Suprapubic skin (tissue), 4 donors: ENCODE results near the gene MYO15B. TPM values are rescaled to one million over a fixed set of nuclear protein-coding genes. Genes with fewer than 3 reads are reported as not detected.

Experiments
- DNase-seq, 2 donors: peaks; one replicate each; pipeline ENCODE4 v3.0.0-alpha.2; 2019; ENCODE audit warnings: low spot score in 2 of 2
- H3K27ac ChIP-seq: fragments of 200-600 bp; sonication (generic); one replicate; pipeline ENCODE4 v1.5.1; 2019
- H3K27me3 ChIP-seq: fragments of 200-600 bp; sonication (generic); one replicate; pipeline ENCODE4 v1.5.1; 2019
- H3K36me3 ChIP-seq: fragments of 200-600 bp; sonication (generic); one replicate; pipeline ENCODE4 v1.5.1; 2019
- H3K4me1 ChIP-seq: fragments of 200-600 bp; sonication (generic); one replicate; pipeline ENCODE4 v1.5.1; 2019
- H3K4me3 ChIP-seq: fragments of 200-600 bp; sonication (generic); one replicate; pipeline ENCODE4 v1.5.1; 2019; ENCODE audit warnings: mild to moderate bottlenecking
- H3K9me3 ChIP-seq: fragments of 200-600 bp; sonication (generic); one replicate; pipeline ENCODE4 v1.5.1; 2019
- CTCF ChIP-seq, 2 donors: fragments of 200-600 bp in 1 of 2; fragments of 450-650 bp in 1 of 2; sonication (generic) in 1 of 2; IDR thresholded peaks; one replicate each; pipeline ENCODE4 v1.5.1; 2016 to 2019; ENCODE audit warnings: antibody characterized with exemption in 2 of 2, mild to moderate bottlenecking in 1 of 2, moderate library complexity in 1 of 2
- EP300 ChIP-seq: sonication (generic); formaldehyde crosslinking; IDR thresholded peaks from one replicate; pipeline ENCODE4 v1.6.1; 2017; ENCODE audit warnings: antibody characterized with exemption
- POLR2A ChIP-seq, 2 donors: fragments of 450-650 bp; IDR thresholded peaks; one replicate each; pipeline ENCODE4 v1.6.1; 2017; ENCODE audit warnings: antibody characterized with exemption in 2 of 2, mild to moderate bottlenecking in 2 of 2, moderate library complexity in 2 of 2
- POLR2AphosphoS5 ChIP-seq, 3 donors: sonication (generic); formaldehyde crosslinking; IDR thresholded peaks; one replicate each; pipeline ENCODE4 v1.6.1; 2017; ENCODE audit warnings: antibody characterized with exemption in 3 of 3
- WGBS: methylation state at CpG from one replicate; pipeline ENCODE4 v1.1.5; 2018; 5-methylcytosine and 5-hydroxymethylcytosine counted together
- total RNA-seq, 4 donors: library from RNA; depleted of rRNA; stranded (reverse); fragments of >200 nt; gene quantifications; one replicate each; pipeline ENCODE4 v1.1.0, GENCODE V29; 2016

MYO15B gene
- total RNA-seq, 4 donors from 2014 or later, result 28.4 to 126 (median 76.1) TPM

GRCh38 chr17:75549246-75550138, 38.1 kb upstream of the MYO15B start:
- TF ChIP-seq POLR2A (IDR thresholded peaks at IDR 0.05) (no peak), EP300 (no peak)
- Histone ChIP-seq H3K36me3 (no peaks in the 10 kb centered on the region), H3K27me3 (no peaks in the 10 kb centered on the region), H3K9me3 (no peaks in the 10 kb centered on the region), H3K4me1 (peaks cover 35% of the 10 kb centered on the region), H3K27ac (peak overlapping the region; percentile 91), H3K4me3 (peak overlapping the region; percentile 10)
- peak in 1 of 2 donors; percentile 69 for DNase-seq
- 22% methylated on average over 11 of the region's 22 CpGs for WGBS

GRCh38 chr17:75550139-75550465, 37.5 kb upstream of the MYO15B start:
- H3K4me3 ChIP-seq, result no peak overlapping the region
- no peak for TF ChIP-seq CTCF (IDR thresholded peaks at IDR 0.05)
- TF ChIP-seq POLR2A (IDR thresholded peaks at IDR 0.05), result no peak
- peak in 1 of 3 donors; percentile 5 for TF ChIP-seq POLR2AphosphoS5 (IDR thresholded peaks at IDR 0.05)
- no peaks in the 10 kb centered on the region for H3K36me3 ChIP-seq
- peaks cover 35% of the 10 kb centered on the region for H3K4me1 ChIP-seq
- 70% methylated on average over 2 of the region's 4 CpGs for WGBS
- DNase-seq, result no peak
- no peaks in the 10 kb centered on the region for H3K27me3 ChIP-seq
- H3K27ac ChIP-seq, result peak overlapping the region; percentile 91
- H3K9me3 ChIP-seq, result no peaks in the 10 kb centered on the region

GRCh38 chr17:75551266-75551665, 36.3 kb upstream of the MYO15B start:
- Histone ChIP-seq H3K9me3 (no peaks in the 10 kb centered on the region), H3K27me3 (no peaks in the 10 kb centered on the region), H3K4me3 (no peak overlapping the region), H3K36me3 (no peaks in the 10 kb centered on the region), H3K4me1 (peaks cover 30% of the 10 kb centered on the region), H3K27ac (peak overlapping the region; percentile 91)
- WGBS, result 83% methylated on average over 7 of the region's 7 CpGs
- no peak for TF ChIP-seq POLR2AphosphoS5 (IDR thresholded peaks at IDR 0.05)
- no peak for TF ChIP-seq EP300
- no peak for TF ChIP-seq POLR2A (IDR thresholded peaks at IDR 0.05)
- DNase-seq, result no peak

- DNase-seq, result no peak
Measured at GRCh38 chr17:75552425-75553294, 34.9 kb upstream of the MYO15B start.

GRCh38 chr17:75553295-75554110, 34.1 kb upstream of the MYO15B start:
- H3K4me1 ChIP-seq, result peaks cover 21% of the 10 kb centered on the region
- DNase-seq, result no peak
- 91% methylated on average over 8 of the region's 8 CpGs for WGBS
- H3K27ac ChIP-seq, result no peak overlapping the region
- peaks cover 3% of the 10 kb centered on the region for H3K36me3 ChIP-seq
- no peaks in the 10 kb centered on the region for H3K27me3 ChIP-seq
- H3K4me3 ChIP-seq, result no peak overlapping the region
- no peak for TF ChIP-seq EP300
- no peak for TF ChIP-seq POLR2A (IDR thresholded peaks at IDR 0.05)
- no peak for TF ChIP-seq CTCF (IDR thresholded peaks at IDR 0.05)
- TF ChIP-seq POLR2AphosphoS5 (IDR thresholded peaks at IDR 0.05), result no peak
- H3K9me3 ChIP-seq, result no peaks in the 10 kb centered on the region

More at GRCh38 chr17:75552425-75553294, 34.9 kb upstream of the MYO15B start:
- Histone ChIP-seq H3K4me3 (no peak overlapping the region), H3K27me3 (no peaks in the 10 kb centered on the region), H3K4me1 (peaks cover 23% of the 10 kb centered on the region), H3K27ac (no peak overlapping the region), H3K9me3 (no peaks in the 10 kb centered on the region), H3K36me3 (no peaks in the 10 kb centered on the region)
- TF ChIP-seq POLR2AphosphoS5 (IDR thresholded peaks at IDR 0.05) (no peak), CTCF (IDR thresholded peaks at IDR 0.05) (no peak), EP300 (no peak), POLR2A (IDR thresholded peaks at IDR 0.05) (no peak)
- WGBS, result 88% methylated on average over 14 of the region's 14 CpGs
